ENCODE measurements around the gene RTN4RL1.

Gene RTN4RL1, protein sequence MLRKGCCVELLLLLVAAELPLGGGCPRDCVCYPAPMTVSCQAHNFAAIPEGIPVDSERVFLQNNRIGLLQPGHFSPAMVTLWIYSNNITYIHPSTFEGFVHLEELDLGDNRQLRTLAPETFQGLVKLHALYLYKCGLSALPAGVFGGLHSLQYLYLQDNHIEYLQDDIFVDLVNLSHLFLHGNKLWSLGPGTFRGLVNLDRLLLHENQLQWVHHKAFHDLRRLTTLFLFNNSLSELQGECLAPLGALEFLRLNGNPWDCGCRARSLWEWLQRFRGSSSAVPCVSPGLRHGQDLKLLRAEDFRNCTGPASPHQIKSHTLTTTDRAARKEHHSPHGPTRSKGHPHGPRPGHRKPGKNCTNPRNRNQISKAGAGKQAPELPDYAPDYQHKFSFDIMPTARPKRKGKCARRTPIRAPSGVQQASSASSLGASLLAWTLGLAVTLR

DNA sequence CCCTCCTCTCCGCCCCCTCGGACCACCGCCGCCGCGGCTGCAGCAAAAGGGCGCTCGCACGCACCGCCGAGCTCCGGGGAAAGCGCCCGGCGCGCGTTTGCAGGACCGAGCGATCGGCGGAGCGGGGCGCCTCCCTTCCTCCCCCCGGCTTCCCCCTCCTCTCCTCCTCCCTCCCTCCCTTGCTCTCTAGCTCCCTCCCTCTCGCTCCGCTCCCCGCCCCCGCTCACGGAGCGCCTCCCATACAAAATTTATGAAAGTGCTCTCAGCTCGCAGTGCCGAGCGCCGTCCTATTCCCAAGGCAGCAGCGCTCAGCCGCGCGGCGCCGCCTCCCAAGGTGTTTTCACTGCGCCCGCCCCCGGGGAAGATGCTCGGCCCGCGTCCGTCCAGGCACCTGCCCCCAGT is at the start of gene RTN4RL1:
TSS of gene RTN4RL1 (minus strand) at position 115 of the 402 bp plus-strand sequence. CDS start 469 bp downstream, outside the sequence.
- DNase-seq = peak; percentile 84

DNA sequence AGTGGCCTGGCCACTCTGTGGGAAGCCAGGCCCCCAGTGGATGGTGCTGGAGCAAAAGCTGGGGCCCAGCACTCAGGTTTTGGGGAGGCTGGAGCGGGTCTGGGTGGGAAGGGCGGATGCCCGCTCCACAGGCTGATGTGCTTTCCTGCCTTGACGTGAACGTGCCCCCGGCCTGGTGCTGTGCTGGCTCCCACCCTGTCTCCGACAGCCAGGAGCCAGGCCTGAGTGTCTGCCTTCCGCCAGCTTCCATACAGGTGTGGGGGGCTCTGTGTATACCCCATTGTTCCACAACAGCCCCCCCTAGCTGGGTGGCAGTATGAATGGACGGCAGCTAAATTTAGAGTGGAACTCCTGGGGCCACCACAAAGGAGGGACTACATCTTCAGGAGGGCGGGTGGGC is 49.8 kb upstream of the RTN4RL1 start:
- no peak for DNase-seq

DNA sequence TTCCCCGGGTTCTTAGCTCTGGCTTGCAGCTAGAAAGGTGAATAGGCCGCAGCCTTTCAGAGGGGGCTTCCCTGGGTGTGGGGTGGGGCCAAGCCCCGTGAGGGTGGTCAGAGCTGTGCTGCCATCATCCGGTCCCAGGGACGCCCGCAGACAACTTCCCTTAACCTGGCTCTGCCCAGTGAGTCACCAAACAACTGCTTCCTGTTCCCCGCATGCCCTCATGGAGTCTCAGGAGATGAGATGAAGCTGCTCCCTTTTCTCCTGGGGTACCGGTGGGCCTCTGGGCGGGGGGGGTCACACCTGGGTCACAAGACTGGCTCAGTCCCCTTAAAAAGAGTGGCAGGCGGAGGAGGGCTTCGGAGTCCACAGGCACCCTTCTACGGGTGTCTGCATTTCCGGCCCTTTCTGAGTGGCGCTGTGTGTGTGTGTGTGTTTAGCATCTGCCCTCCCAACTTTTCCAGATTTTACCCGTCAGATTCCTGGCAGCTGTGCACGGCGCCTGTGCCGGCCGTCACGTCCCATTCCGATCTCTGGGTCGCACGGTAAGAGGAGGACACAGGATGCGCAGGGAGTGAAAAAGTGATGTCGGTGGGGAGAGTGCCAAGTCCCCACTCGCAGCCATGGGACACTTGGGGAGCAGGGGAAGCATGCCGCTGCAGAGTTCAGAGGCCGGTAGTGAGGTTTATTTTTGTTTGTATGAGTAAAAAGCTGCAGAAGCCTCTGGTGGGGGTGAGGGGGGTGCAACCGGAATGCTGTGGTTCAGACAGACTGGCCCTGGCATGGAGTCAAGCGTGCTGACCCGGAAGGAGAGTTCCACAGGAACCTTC is 46.5 kb upstream of the RTN4RL1 start:
- peak; percentile 16 for DNase-seq

DNA sequence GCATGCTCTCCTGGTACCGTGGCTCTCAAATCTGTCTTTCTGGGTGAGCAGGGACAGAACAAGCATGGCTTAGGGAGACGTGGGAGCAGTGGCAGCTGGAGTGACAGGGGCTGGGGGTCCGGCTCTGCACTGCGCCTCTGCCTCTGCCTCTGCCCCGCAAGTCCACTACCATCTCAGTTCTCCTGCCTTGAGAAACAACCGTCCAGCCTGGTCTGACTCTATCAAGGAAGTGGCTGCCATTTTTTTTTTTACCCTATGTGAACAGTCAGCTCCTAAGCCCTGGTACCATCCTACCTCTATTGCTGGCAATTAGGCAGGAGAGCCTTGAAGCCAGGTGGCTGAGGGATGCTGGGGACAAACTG is 45.9 kb upstream of the RTN4RL1 start:
- no peak for DNase-seq

DNA sequence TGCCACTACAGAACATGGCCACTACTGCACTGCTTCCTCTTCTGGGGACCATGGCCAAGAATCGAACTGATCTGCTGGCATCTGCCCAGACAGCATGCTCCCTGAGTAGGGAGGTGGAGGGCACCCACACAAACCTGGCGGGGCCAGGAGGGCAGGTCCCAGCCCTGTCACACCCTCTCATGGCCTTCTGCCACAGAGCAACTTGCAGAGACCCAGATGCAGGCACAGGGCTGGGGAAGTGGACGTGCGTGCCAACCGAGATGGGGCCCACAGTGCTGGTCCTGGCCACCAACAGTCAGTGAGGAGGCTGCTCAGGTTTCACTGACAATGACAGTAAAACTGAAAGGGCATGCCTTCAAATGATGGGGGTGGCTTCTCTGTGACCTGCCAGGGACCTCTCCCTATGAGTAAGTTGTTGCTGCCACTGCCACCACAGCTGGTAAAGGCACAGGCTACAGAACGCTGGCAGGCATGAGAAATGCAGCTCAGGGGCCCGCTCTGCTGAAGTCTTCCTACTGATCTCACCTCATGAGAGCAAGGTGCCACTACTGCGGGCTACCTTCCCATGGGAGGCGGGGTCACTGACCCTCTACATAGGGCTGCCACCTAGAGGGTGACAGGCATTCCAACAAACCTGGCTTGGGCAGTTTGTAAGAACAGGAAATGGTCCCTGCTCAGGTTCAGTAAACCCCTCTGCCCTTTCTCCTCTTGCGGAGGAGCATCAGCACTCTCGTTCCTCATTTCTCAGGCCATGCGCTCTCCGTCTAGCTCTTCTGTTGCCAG is 45.3 kb upstream of the RTN4RL1 start:
- peak; percentile 26 for DNase-seq

DNA sequence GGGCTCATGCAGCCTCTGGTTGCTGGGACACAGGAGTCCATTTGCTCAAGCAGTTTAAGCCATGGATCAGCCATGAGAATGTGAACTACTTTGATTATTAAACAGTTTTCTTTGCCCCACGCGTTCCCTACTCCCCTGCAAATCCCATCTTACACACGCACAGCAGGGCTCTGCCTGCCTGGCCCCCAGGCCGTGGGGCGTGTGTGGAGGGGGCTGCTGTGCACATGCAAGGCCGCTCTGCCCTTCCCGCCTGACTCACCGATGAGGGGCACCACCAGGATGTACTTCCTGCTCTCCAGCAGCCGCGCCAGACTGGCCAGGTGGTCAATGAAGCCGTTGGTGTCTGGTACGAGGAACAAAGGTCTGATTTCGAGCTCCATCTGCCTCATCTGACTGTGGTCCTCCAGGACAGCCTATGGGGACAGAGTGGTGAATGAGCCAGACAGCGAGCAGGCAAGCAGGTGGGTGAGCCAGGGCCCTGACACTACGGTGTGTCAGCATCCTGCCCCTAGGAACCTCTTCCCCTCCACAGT is 43.5 kb upstream of the RTN4RL1 start:
- DNase-seq = no peak

GRCh38 chr17:2068031-2068518 is 42.9 kb upstream of the RTN4RL1 start:
- no peak for DNase-seq

DNA sequence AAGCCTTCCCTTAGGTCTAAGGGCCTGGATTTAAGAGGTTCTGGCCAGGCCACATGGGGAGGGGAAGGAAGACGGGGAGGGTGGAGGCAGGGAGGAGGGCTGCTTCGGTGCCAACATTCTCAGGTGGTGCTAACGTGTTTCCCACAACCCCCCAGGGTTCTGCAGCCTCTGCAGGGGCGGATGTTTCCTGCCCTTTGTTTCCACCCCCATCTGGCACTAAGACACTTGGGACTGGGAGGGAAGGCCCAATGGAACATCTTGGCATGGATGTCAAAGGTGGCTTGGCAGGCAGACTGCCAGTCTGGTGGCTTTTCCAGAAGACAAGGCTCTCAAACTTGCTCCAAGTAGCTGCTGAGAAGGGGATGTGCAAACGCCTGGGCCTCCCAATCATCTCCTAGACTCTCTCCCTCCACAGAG is 42.5 kb upstream of the RTN4RL1 start:
- DNase-seq = no peak

DNA sequence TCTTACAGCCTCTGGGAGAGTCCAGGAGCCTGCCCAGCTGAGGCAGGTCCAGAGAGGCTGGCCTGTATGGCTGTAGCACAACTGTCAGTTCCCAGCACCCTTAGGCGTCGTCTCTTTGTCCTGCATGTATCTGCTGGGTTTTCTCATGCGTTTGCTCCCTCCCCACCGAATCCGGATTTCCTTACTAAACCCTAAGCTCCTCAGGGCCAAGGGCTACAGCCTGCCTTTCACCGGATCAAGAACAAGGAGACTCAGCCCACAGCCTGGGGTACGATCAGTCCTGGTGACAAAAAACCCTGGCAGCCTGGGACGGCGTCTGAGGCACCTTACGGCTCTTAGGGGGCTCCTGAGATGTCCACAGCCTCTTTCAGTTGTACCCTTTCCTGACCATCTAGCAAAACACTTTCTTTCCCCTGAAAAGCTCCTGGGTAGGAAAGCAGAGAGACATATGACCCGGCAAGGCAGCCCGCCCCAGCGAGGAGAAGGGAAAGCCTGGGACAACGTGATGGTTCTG is 42.0 kb upstream of the RTN4RL1 start:
- DNase-seq = no peak

DNA sequence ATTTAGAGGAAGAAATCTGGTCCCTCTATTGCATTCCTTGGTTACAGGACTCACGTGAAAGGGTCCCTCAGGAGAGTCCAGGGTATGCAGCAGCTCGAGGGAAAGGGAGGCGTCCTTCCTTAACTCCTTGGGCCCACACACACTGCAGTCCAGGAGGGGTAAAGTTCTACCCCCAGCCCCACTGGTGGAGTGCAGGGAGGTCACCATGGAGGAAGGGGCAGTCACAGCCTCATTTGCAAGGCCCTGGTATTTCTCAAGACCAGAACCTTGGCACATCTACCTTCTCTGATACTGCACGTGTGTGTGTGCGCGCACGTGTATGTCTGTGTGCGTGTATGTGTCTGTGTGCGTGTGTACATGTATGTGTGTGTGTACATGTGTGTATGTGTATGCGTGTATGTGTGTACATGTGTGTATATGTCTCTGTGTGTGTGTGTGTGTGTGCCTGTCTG is 40.8 kb upstream of the RTN4RL1 start:
- no peak for DNase-seq

DNA sequence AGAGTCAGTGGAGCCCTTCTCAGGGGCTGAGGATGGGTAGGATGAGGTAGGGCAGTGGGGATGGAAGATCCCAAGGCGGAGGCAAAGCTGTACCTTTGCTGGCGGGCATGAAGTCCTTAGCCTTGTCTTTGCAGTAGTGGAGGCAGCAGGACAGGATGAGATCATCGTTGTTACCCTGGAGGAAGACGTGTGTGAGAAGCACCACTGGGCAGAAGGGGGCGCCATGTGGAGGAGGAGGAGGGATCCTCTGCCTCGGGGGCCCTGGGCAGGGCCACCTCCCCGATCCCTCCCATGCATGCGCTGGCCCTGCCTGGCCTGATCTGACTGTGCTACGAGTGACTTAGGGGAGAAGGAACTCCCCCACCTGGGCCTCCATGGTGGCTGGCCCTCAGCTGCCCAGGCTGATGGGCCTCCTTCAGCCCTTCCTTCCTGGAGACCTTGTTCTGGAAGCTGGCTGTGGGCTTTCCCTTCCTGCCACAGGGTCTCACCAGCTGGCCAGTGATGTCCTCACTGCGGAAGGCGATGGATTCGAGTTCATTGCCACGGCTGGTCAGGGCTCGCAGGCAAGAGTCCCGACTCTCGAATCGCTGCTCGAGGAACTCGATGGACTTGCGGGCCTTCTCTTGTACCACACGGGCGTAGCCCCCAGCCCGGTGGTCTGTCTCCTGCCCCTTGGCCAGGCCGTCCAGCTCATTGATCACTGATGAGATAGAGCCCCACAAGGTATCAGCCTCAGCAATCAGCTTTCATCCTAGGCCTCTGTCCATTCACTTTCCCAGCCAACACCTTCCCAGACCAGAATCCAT is 40.0 kb upstream of the RTN4RL1 start:
- DNase-seq = peak; percentile 51

DNA sequence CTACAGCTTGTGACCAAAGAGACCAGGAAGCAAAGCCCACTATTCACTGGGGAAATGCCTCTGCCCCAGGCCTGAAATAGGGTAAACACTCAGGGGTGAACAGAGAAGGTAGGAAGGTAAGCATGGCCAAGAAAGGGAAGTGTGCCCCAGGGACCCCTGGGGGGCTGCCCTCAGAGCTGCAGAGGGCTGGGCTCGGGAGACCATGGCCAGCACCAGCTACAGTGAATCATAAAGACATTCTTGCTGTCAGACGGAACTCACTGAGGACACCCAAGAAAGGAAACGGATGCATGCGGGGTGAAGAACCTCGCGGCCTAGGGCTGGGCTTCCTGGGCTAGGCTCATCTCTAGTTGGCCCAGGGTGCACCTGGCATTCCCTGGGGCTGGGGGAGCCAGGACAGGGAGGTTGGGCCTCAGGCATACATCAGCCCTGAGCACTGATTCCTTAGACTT is 39.4 kb upstream of the RTN4RL1 start:
- DNase-seq = no peak

DNA sequence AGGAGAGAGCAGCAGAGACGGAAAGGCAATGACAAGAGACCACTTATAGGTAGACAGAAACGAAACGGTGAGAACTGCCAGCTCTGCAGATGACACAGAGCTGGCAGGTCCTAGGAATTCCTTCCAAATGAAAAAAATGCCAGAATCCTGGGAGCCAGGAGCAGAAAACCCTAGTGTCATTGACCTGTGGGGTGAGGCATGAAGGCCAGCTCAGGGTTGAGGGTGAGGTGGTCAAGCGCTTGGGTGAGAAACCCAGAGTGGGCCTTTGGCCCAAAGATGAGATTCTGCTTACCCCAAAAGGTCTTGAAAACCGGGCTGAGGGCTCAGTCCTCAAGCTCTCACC is 39.0 kb upstream of the RTN4RL1 start:
- DNase-seq = no peak

- DNase-seq = no peak
Observed at GRCh38 chr17:2063261-2064146, 38.4 kb upstream of the RTN4RL1 start.

- no peak for DNase-seq
Observed at GRCh38 chr17:2062571-2063183, 37.5 kb upstream of the RTN4RL1 start.

DNA sequence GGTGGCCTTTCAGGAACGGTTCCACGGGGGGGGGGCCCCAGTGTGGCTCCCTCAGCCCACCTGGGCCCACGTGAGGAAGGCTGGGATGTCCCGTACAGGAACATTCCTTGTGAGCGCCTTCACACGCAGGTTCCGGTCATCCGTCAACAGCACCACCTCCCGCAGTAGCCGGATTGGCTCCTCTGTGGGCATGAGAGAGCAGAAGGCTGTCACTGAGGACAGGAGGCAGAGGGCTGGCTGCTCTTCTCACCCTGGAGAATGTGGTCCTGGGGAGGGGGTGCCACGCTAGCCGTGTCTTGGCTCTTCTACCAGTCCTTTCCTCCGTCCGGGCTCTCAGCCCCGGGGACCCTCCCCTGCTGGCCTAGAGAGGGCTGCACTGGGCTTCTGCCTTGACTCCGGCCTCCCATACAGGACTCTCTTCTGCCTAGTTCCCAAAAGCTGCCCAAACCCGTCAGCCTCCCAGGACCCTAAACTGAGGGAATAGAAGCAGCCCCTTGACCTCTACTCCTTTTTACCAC is 36.4 kb upstream of the RTN4RL1 start:
- DNase-seq = no peak

DNA sequence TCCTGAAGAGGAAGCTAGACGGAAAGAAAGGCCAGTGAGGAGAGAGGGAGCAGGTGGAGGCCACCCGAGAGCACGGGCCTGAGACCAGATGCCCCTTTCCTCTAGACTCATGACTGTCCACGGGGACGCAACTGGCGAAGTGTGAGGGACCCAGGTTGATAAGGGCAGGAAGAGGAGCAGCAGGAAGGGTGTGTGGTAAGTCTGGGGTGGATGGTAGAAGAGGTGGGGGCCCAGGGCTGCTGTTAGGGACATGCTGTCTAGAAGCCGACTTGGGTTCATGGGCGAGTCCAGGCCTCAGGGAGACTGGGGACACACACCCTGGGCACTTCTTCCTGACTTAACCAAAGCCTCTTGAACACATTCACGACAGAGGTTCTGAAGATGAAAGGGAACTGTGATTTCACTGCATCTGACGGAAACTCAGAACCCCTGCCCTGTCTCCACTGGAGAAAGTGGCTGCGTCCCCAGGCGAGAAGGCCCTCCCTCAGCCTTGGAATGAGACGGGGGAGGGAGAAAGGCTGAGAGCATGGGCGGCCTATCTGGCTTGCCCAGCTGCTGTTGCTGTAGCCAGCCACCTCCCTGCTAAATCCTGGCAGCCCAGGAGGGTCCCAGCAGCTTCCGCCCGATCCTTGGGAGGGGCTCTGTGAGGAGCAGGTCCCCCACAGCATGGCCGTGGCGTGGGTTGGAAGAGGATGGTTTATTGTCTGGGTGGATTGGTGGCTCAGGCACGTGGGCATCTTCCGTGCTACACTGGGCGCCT is 35.7 kb upstream of the RTN4RL1 start:
- no peak for DNase-seq

DNA sequence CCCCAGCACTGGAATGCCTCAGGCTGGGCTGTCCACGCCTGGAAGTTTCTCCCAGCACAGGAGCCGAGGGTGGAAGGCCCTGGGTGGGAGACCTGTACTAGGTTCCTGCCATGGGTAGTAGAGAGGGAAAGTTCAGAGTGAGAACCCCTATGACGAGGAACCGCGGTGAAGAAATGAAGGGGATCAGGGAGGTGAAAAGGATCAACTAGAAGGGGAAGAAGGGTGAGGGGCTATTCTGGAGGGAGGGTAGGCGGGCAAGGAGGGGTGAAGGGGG is 35.2 kb upstream of the RTN4RL1 start:
- no peak for DNase-seq
